HepG2 (cell line): ENCODE results near the gene STAT1. TPM values are rescaled to one million over a fixed set of nuclear protein-coding genes. Genes with fewer than 3 reads are reported as not detected.

Experiments used
- AHR ChIP-seq: IDR thresholded peaks from 2 replicates; pipeline ENCODE4 v1.6.1; 2018; ENCODE audit warnings: missing genetic modification reagents, missing compliant biosample characterization
- ARNT ChIP-seq: fragments of 450-650 bp; IDR thresholded peaks from 2 replicates; pipeline ENCODE4 v1.6.1; 2017
- BCL3 ChIP-seq: sonication (generic); formaldehyde crosslinking; IDR thresholded peaks from 2 replicates; pipeline ENCODE4 v1.5.1; 2020; ENCODE audit warnings: mild to moderate bottlenecking, missing genetic modification reagents, moderate library complexity
- CHD2 ChIP-seq: IDR thresholded peaks from 2 replicates; pipeline ENCODE4 v1.6.1; 2011; ENCODE audit warnings: low read depth, low read length, improper control_type of control experiment
- DNMT1 ChIP-seq: sonication (generic); formaldehyde crosslinking; IDR thresholded peaks from 2 replicates; pipeline ENCODE4 v1.5.1; 2020; ENCODE audit warnings: mild to moderate bottlenecking, missing genetic modification reagents
- DR1 ChIP-seq: sonication (generic); formaldehyde crosslinking; IDR thresholded peaks from 2 replicates; pipeline ENCODE4 v1.8.0; 2021; ENCODE audit warnings: mild to moderate bottlenecking, missing genetic modification reagents, inconsistent platforms
- FIP1L1 ChIP-seq: fragments of 200-400 bp; formaldehyde crosslinking; IDR thresholded peaks from 2 replicates; pipeline ENCODE4 v1.6.1; 2018; ENCODE audit warnings: low read depth, mild to moderate bottlenecking, low read length, moderate library complexity, borderline replicate concordance; ENCODE audit not compliant: insufficient read depth
- GMEB2 ChIP-seq: IDR thresholded peaks from 2 replicates; pipeline ENCODE4 v1.6.1; 2016; ENCODE audit warnings: missing biosample characterization, missing genetic modification reagents, low read depth
- GRHL1 ChIP-seq: sonication (generic); formaldehyde crosslinking; conservative IDR thresholded peaks from 2 replicates; pipeline ENCODE4 v1.8.0; 2022; ENCODE audit warnings: missing genetic modification reagents
- HNRNPUL1 ChIP-seq: fragments of 200-400 bp; formaldehyde crosslinking; IDR thresholded peaks from 2 replicates; pipeline ENCODE4 v1.6.1; 2017; ENCODE audit warnings: low read depth, mild to moderate bottlenecking, low read length, moderate library complexity
- NBN ChIP-seq: fragments of 450-650 bp; conservative IDR thresholded peaks from 2 replicates; pipeline ENCODE4 v1.6.1; 2017
- POLR2G ChIP-seq: fragments of 200-400 bp; formaldehyde crosslinking; IDR thresholded peaks from 2 replicates; pipeline ENCODE4 v1.6.1; 2018; ENCODE audit warnings: mild to moderate bottlenecking, low read depth, low read length, moderate library complexity
- RARA ChIP-seq: IDR thresholded peaks from 2 replicates; pipeline ENCODE4 v1.6.1; 2016; ENCODE audit warnings: missing genetic modification reagents, missing compliant biosample characterization
- SKI ChIP-seq: fragments of 450-650 bp; IDR thresholded peaks from one replicate; pipeline ENCODE4 v1.6.1; 2018; ENCODE audit warnings: mild to moderate bottlenecking; ENCODE audit not compliant: partially characterized antibody
- TRIM24 ChIP-seq: sonication (generic); formaldehyde crosslinking; IDR thresholded peaks from 2 replicates; pipeline ENCODE4 v1.8.0; 2022; ENCODE audit warnings: mild to moderate bottlenecking, missing genetic modification reagents
- ZBTB7A ChIP-seq: sonication (generic); formaldehyde crosslinking; IDR thresholded peaks from 2 replicates; pipeline ENCODE4 v1.8.0; 2022; ENCODE audit warnings: mild to moderate bottlenecking, missing genetic modification reagents
- ZFP36 ChIP-seq: fragments of 150-350 bp; IDR thresholded peaks from 2 replicates; pipeline ENCODE4 v1.6.1; 2018; ENCODE audit warnings: borderline replicate concordance, low read length, low read depth; ENCODE audit not compliant: partially characterized antibody
- ZKSCAN1 ChIP-seq: fragments of 150-350 bp; IDR thresholded peaks from 2 replicates; pipeline ENCODE4 v1.6.1; 2014; ENCODE audit warnings: low read length
- ZNF121 ChIP-seq: sonication (generic); formaldehyde crosslinking; IDR thresholded peaks from 2 replicates; pipeline ENCODE4 v1.5.0; 2020; ENCODE audit warnings: mild to moderate bottlenecking, missing genetic modification reagents
- ZNF136 ChIP-seq: sonication (generic); formaldehyde crosslinking; IDR thresholded peaks from 2 replicates; pipeline ENCODE4 v1.8.1; 2022; ENCODE audit warnings: low read depth, mild to moderate bottlenecking, moderate library complexity, missing genetic modification reagents
- ZNF614 ChIP-seq: IDR thresholded peaks from 2 replicates; pipeline ENCODE4 v1.6.1; 2018; ENCODE audit warnings: missing biosample characterization, missing genetic modification reagents, inconsistent platforms, borderline replicate concordance
- ZNF678 ChIP-seq: sonication (generic); formaldehyde crosslinking; IDR thresholded peaks from 2 replicates; pipeline ENCODE4 v1.4.0; 2020; ENCODE audit warnings: mild to moderate bottlenecking, missing genetic modification reagents
- ZNF7 ChIP-seq: IDR thresholded peaks from 2 replicates; pipeline ENCODE4 v1.6.1; 2016; ENCODE audit warnings: missing biosample characterization, missing genetic modification reagents
- ZNF704 ChIP-seq: sonication (generic); formaldehyde crosslinking; IDR thresholded peaks from 2 replicates; pipeline ENCODE4 v1.8.1; 2023; ENCODE audit warnings: mild to moderate bottlenecking, inconsistent platforms, moderate library complexity, missing genetic modification reagents, borderline replicate concordance
- ZNF883 ChIP-seq: sonication (generic); formaldehyde crosslinking; IDR thresholded peaks from 2 replicates; pipeline ENCODE4 v1.5.1; 2020; ENCODE audit warnings: mild to moderate bottlenecking, missing genetic modification reagents; ENCODE audit errors: not compliant biosample characterization
- ZSCAN12 ChIP-seq: sonication (generic); formaldehyde crosslinking; IDR thresholded peaks from 2 replicates; pipeline ENCODE4 v1.9.0; 2021; ENCODE audit warnings: mild to moderate bottlenecking, missing genetic modification reagents
- polyA plus RNA-seq, 8 experiments: library from polyadenylated mRNA; depleted of rRNA in 3 of 8; stranded (reverse) in 7 of 8; unstranded in 1 of 8; fragments of >200 nt; fragmentation: Illumina TruSeq in 4 of 8; extraction: Trizol in 4 of 8; gene quantifications; 2 replicates each; pipeline versions ENCODE4 v1.2.1 to v1.2.3, GENCODE V29; 2011 to 2016; ENCODE audit warnings: low read depth in 4 of 8, missing spikeins in 1 of 8, mixed read lengths in 1 of 8; ENCODE audit not compliant: insufficient read depth in 1 of 8
- total RNA-seq, 5 experiments: library from RNA; depleted of rRNA; stranded (reverse); fragments of >200 nt; fragmentation: Illumina TruSeq; extraction: Trizol; gene quantifications; 2 replicates each; pipeline ENCODE4 v1.2.3, GENCODE V29; 2016; ENCODE audit warnings: low read depth in 1 of 5

Gene STAT1
- total and polyA plus RNA-seq, 2 of the 13 experiments (the other 11 are each of a cell fraction or from before 2014, with no cell fraction given): 21.8 to 59.6 TPM

- peak; percentile 91; the same call in 1 of the 2 replicates for TF ChIP-seq DNMT1 (CRISPR knock-in tag)
- peak; percentile 88 for TF ChIP-seq SKI
- peak; percentile 94 for TF ChIP-seq ZNF883
- no peak for TF ChIP-seq TRIM24 (CRISPR knock-in tag)
- TF ChIP-seq ZSCAN12 (CRISPR knock-in tag): no peak
- TF ChIP-seq ZFP36: no peak
- no peak; the same call in 1 of the 2 replicates for TF ChIP-seq ZNF704
- peak; percentile 98 for TF ChIP-seq DR1 (CRISPR knock-in tag)
- peak; percentile 96; the same call in 1 of the 2 replicates for TF ChIP-seq BCL3 (CRISPR knock-in tag)
- peak; percentile 79; the same call in 1 of the 2 replicates for TF ChIP-seq HNRNPUL1
- peak; percentile 96 for TF ChIP-seq ZNF678 (CRISPR knock-in tag)
- peak; percentile 81; the same call in 1 of the 2 replicates for TF ChIP-seq ZBTB7A (CRISPR knock-in tag)
- no peak for TF ChIP-seq FIP1L1
- TF ChIP-seq GRHL1 (CRISPR knock-in tag): no peak
- TF ChIP-seq CHD2: no peak
- peak; percentile 98 for TF ChIP-seq POLR2G
- TF ChIP-seq ZNF614 (CRISPR knock-in tag): peak; percentile 98
- peak; percentile 39; the same call in 1 of the 2 replicates for TF ChIP-seq ZNF136 (CRISPR knock-in tag)
- TF ChIP-seq AHR (CRISPR knock-in tag): peak; percentile 89; the same call in 1 of the 2 replicates
- no peak for TF ChIP-seq ZNF7
- TF ChIP-seq ZKSCAN1: peak; percentile 39; the same call in 1 of the 2 replicates
- TF ChIP-seq GMEB2 (CRISPR knock-in tag): peak; percentile 87
- peak; percentile 71 for TF ChIP-seq RARA (CRISPR knock-in tag)
- peak; percentile 90 for TF ChIP-seq ZNF121 (CRISPR knock-in tag)
- no peak for TF ChIP-seq NBN
- TF ChIP-seq ARNT: no peak
These were observed at the start of gene STAT1 (continued) for GRCh38 chr2:191013932-191014652.
